VCaP (cell line): Measurements from ENCODE around the gene ANK2.

Experiments used
- H3K27ac ChIP-seq: fragments of 450-650 bp; 2 replicates; pipeline ENCODE4 v1.5.1; 2017
- TF ChIP-seq, protein P1 (sequence below): fragments of 450-650 bp; conservative IDR thresholded peaks from 2 replicates; pipeline ENCODE4 v1.5.1; 2017; ENCODE audit warnings: mild to moderate bottlenecking, moderate library complexity

Gene ANK2

DNA sequence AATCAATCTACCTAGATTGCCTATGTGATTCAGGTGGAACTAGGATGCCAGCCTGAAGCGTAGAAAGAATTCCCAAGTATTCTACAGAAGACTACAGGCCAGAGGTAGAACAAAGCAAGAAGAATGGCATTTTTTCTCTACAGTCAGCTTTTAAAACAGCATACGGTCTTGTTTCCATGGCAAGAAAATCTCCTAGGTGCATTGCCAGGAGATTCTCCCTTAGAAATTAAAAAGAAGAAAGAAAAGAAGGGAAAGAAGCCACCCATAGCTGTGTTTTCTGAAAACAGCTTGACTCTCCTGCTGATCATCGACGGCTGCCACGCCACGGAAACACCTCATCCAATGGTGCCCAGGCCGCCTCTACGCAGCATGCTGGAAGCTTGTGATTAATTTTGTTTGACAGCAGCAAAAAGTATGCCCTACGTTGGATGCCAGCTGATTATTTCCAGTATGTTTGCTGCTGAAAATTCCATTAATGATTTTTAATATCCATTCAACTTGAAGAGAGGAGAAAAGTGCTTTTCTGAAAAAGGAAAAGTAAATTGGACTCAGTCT lies 24.1 kb downstream of the ANK2 start:
- TF ChIP-seq, protein P1, sequence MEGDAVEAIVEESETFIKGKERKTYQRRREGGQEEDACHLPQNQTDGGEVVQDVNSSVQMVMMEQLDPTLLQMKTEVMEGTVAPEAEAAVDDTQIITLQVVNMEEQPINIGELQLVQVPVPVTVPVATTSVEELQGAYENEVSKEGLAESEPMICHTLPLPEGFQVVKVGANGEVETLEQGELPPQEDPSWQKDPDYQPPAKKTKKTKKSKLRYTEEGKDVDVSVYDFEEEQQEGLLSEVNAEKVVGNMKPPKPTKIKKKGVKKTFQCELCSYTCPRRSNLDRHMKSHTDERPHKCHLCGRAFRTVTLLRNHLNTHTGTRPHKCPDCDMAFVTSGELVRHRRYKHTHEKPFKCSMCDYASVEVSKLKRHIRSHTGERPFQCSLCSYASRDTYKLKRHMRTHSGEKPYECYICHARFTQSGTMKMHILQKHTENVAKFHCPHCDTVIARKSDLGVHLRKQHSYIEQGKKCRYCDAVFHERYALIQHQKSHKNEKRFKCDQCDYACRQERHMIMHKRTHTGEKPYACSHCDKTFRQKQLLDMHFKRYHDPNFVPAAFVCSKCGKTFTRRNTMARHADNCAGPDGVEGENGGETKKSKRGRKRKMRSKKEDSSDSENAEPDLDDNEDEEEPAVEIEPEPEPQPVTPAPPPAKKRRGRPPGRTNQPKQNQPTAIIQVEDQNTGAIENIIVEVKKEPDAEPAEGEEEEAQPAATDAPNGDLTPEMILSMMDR = no peak
- no peak overlapping the region for H3K27ac ChIP-seq

DNA sequence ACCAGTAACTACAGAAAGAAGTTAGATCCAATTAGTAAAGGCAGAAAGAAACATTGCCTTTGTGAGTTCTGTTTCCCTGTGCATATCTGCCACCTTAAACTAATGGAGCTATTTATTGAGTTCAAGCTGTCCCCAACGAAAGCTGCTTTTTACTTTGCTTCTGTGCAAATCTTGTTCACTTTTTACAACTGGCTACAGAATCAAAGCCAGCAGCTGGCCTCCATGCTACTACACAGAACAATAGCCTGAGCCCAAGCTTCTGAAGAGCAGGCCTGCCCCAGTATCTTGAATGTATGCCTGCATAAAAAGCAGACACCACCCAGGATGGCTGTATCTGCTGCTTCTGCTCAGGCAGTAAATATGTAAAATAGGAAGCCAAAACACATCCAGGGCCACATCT lies 28.1 kb downstream of the ANK2 start:
- no peak overlapping the region for H3K27ac ChIP-seq
- TF ChIP-seq, protein P1 = no peak

DNA sequence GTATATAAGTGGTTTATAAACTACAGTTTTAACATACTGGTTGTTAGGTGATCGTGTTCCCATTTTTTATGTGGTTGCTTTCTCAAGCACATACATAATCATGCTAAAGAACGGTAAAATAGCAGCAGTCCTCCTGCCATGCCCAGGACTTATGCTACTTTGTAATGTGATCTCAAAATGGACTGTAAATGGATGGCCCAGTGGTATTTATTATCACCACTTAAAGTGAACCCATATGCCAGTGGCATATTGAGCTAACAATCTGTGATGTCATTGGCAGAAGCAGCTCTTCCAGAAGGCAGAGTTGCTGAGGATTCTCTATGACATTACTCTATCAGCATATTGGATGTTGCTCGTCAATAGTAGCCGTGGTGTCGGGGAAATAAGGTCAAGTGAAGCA lies 28.6 kb downstream of the ANK2 start:
- no peak overlapping the region for H3K27ac ChIP-seq
- TF ChIP-seq, protein P1 = no peak

DNA sequence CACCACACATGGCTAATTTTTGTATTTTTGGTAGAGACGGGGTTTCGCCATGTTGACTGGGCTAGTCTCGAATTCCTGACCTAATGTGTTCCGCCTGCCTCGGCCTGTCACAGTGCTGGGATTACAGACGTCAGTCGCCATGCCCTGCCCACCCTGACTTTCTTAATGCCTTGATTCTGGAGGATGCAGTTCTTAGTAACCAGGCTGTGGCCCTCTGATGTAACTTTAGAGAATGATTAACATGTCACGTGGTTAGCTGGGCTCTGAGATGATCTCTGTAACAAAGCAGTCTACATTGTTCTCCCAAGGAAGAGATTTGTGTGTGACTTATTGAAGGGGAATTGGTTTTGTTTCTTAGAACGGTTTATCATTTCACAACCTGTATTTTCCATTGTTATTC lies 30.6 kb downstream of the ANK2 start:
- TF ChIP-seq, protein P1 = no peak
- no peak overlapping the region for H3K27ac ChIP-seq

DNA sequence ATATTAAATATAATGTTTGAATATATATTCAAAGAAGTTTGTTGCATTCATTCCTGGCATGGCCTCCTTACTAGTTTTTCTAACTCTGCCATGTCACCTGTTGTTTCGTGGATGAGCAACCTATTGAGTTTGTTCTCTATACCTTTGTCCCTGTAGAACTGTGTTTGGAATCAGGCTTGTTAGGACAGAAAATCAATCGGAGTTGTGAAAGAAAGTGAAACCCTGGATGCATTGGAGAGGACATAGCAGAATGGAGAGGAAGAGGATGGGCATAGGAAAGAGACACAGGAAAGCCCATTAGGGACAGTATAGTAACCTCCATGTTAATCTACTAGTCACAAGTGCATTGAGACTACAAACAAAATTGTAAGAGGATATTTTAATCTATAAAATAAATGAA lies 31.2 kb downstream of the ANK2 start:
- TF ChIP-seq, protein P1 = no peak
- H3K27ac ChIP-seq = no peak overlapping the region

DNA sequence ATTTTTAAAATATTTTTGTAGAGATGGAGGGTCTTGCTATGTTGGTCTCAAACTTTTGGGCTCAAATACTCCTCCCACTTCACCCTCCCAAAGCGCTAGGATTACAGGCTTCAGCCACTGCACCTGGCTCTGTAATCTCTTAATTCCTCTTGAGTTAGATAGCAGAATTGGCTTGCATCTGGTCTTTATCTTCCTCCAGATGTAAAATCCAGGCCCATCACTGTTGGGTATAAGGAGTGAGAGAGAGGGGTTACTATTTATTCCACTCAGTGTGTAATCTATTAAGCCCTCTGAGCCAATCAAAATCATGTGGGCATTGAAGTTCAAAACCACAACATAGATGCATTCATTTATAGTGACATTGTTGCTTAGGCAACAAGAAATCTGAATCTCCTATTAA lies 33.9 kb downstream of the ANK2 start:
- no peak overlapping the region for H3K27ac ChIP-seq
- TF ChIP-seq, protein P1 = no peak

DNA sequence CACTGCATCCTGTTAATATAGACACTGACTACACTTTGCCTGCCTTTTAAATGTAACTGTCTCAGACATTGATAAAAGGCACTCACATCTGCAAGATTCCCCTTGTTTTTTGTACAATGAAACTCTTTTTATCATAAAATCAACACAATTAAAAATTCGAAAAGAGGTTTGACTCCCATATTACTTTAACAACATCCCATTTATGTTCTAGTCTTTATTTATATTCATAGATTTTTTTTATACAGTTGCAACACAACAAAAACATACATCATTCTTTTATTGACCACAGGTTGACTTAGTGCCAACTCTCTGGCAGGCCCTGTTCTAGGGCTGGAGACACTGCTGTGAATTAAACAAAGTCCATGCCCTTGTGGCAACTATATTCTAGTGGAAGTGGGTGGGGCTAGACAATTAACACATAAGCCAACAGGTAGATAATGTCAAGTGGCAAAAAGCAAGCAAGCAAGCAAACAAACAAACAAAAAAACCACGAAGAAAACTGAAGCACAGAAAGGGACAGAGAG lies 36.8 kb downstream of the ANK2 start:
- TF ChIP-seq, protein P1 = no peak
- no peak overlapping the region for H3K27ac ChIP-seq
